HCT116 (cell line): ENCODE data around the gene ALDH5A1.

ENCODE experiments used
- CTCF ChIP-seq, 3 experiments: fragments of 200-600 bp in 1 of 3; sonication (generic) in 1 of 3; IDR thresholded peaks in 2 of 3; conservative IDR thresholded peaks in 1 of 3; 2 replicates each; pipeline ENCODE4 v1.5.1; 2012 to 2017; ENCODE audit warnings: low read depth in 2 of 3, low read length in 2 of 3, antibody characterized with exemption in 1 of 3, borderline replicate concordance in 1 of 3, control low read depth in 1 of 3, mild to moderate bottlenecking in 1 of 3, mixed read lengths in 1 of 3, mixed run types in 1 of 3, moderate library complexity in 1 of 3; ENCODE audit not compliant: insufficient read depth in 1 of 3
- EZH2 ChIP-seq: fragments of 200-600 bp; sonication (generic); IDR thresholded peaks from 2 replicates; pipeline ENCODE4 v1.6.1; 2017; ENCODE audit warnings: antibody characterized with exemption, mixed run types
- POLR2A ChIP-seq: IDR thresholded peaks from 2 replicates; pipeline ENCODE4 v1.7.0; 2011; ENCODE audit warnings: borderline replicate concordance; ENCODE audit not compliant: insufficient read depth, insufficient read length; ENCODE audit errors: extremely low read depth
- RAD21 ChIP-seq: IDR thresholded peaks from 2 replicates; pipeline ENCODE4 v1.6.1; 2012; ENCODE audit warnings: low read depth, mild to moderate bottlenecking
- TF ChIP-seq, protein P1 (sequence below): IDR thresholded peaks from 2 replicates; pipeline ENCODE4 v1.6.1; 2012; ENCODE audit warnings: low read depth

DNA sequence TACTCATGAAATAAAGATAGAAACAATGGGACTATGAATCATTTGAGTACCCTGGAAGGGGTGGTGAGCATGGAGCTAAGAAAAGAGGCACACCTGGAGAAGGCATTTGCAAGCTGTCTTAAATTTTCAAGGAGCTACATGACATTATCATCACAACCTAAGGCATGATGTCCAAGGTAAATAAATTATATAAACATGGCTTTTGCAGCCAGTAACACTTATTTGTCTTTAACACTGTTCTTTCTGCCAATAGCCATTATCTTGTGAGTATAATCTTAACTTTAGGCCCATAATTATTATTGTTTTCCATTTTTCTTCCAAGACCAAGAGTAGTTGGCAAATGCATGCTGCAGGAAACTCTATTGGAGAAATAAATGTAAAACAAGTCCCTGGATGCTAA lies 63.7 kb downstream of the ALDH5A1 start:
- TF ChIP-seq CTCF (IDR thresholded peaks at IDR 0.05 in 2 of 3, conservative IDR thresholded peaks at IDR 0.05 in 1 of 3; ENCODE audit: borderline replicate concordance in 1 of 3, insufficient read depth in 1 of 3, low read depth in 2 of 3, low read length in 2 of 3) = no peak
- no peak for TF ChIP-seq RAD21
- TF ChIP-seq, protein P1, sequence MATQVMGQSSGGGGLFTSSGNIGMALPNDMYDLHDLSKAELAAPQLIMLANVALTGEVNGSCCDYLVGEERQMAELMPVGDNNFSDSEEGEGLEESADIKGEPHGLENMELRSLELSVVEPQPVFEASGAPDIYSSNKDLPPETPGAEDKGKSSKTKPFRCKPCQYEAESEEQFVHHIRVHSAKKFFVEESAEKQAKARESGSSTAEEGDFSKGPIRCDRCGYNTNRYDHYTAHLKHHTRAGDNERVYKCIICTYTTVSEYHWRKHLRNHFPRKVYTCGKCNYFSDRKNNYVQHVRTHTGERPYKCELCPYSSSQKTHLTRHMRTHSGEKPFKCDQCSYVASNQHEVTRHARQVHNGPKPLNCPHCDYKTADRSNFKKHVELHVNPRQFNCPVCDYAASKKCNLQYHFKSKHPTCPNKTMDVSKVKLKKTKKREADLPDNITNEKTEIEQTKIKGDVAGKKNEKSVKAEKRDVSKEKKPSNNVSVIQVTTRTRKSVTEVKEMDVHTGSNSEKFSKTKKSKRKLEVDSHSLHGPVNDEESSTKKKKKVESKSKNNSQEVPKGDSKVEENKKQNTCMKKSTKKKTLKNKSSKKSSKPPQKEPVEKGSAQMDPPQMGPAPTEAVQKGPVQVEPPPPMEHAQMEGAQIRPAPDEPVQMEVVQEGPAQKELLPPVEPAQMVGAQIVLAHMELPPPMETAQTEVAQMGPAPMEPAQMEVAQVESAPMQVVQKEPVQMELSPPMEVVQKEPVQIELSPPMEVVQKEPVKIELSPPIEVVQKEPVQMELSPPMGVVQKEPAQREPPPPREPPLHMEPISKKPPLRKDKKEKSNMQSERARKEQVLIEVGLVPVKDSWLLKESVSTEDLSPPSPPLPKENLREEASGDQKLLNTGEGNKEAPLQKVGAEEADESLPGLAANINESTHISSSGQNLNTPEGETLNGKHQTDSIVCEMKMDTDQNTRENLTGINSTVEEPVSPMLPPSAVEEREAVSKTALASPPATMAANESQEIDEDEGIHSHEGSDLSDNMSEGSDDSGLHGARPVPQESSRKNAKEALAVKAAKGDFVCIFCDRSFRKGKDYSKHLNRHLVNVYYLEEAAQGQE = no peak
- TF ChIP-seq POLR2A = no peak
- TF ChIP-seq EZH2 = no peak
